Prostate gland (tissue), 2 donors: ENCODE measurements around the gene PRKG1. TPM values are rescaled to one million over a fixed set of nuclear protein-coding genes. Genes with fewer than 3 reads are reported as not detected.
A peak's percentile ranks its signal among the peaks of the same experiment; 100 is the strongest.

Experiments
- DNase-seq: peaks from one replicate; pipeline ENCODE4 v3.0.0-alpha.2; 2019; ENCODE audit warnings: low spot score
- H3K27ac ChIP-seq, 2 donors: fragments of 200-600 bp; sonication (generic); 2 replicates each; pipeline ENCODE4 v1.5.1; 2017 to 2019
- H3K27me3 ChIP-seq: fragments of 200-600 bp; sonication (generic); replicated peaks from 2 replicates; pipeline ENCODE4 v1.5.1; 2019; ENCODE audit not compliant: insufficient read depth
- H3K36me3 ChIP-seq, 2 donors: fragments of 200-600 bp; sonication (generic); 1 replicate in 1 of 2; 2 replicates in 1 of 2; pipeline versions ENCODE4 v1.5.1 to v1.8.1; 2017 to 2019
- H3K4me1 ChIP-seq: fragments of 200-600 bp; sonication (generic); replicated peaks from 2 replicates; pipeline ENCODE4 v1.5.1; 2019
- H3K4me3 ChIP-seq, 2 donors: fragments of 200-600 bp; sonication (generic); 2 replicates each; pipeline ENCODE4 v1.5.1; 2017 to 2019
- H3K9me3 ChIP-seq: fragments of 200-600 bp; sonication (generic); 2 replicates; pipeline ENCODE4 v1.5.1; 2017
- POLR2A ChIP-seq: fragments of 450-650 bp; IDR thresholded peaks from one replicate; pipeline ENCODE4 v1.6.1; 2016; ENCODE audit warnings: antibody characterized with exemption, mild to moderate bottlenecking
- POLR2AphosphoS5 ChIP-seq: sonication (generic); formaldehyde crosslinking; IDR thresholded peaks from one replicate; pipeline ENCODE4 v1.6.1; 2017; ENCODE audit warnings: antibody characterized with exemption
- WGBS: methylation state at CpG from one replicate; pipeline ENCODE4 v1.1.5; 2018; 5-methylcytosine and 5-hydroxymethylcytosine counted together
- intact Hi-C: fragments of 100-400 bp; cut with DNase I; formaldehyde crosslinking; loops from one replicate; pipeline ENCODE4 v1.14.2; 2022
- total RNA-seq, 2 donors: library from RNA; depleted of rRNA; stranded (reverse); fragments of >200 nt; gene quantifications; one replicate each; pipeline ENCODE4 v1.1.0, GENCODE V29; 2016
- TF ChIP-seq, protein P1 (sequence below), 4 experiments: fragments of 200-600 bp in 2 of 4; fragments of 450-650 bp in 2 of 4; sonication (generic) in 2 of 4; IDR thresholded peaks; 1 replicate in 3 of 4; 2 replicates in 1 of 4; pipeline ENCODE4 v1.5.1; 2016 to 2019; ENCODE audit warnings: antibody characterized with exemption in 4 of 4, mild to moderate bottlenecking in 2 of 4, moderate library complexity in 2 of 4

Gene PRKG1
- total RNA-seq, 2 donors from 2014 or later = 2.7 to 9.0 TPM

DNA sequence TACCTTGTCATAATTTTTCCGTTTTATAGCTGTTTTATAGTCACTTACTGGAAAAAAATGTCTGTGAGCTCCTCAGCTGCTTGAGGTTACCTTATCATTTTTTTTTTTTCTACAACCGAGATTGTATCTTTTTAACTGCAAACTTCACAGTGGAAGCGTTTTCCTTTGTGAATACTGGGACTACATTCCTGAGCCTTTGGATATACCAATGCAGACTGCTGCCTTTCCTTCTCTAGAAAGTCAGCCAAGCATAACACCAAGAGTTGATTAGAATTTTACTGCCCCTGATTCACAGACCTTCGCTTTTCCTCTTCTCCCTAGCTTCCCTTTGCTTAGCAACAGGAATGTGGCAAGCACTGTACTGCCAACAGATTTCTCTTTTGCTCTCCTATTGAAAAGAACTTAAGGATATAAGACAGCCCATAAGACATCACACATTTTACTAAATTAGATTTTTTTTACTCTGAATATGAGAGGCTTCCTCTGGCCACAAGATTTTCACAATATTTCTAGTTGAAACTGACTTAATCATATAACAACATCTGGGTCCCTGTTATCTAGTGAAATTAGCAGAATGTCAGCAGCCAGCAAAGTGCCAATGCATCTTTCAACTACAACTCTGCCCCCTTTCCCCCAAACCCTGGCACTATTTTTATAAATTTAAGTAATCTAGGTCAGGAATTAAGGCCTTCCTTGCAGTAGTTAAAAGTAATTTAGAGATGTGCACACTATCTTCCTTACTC, 170.6 kb downstream of the PRKG1 start:
- Histone ChIP-seq H3K27me3 (no peaks in the 10 kb centered on the region), H3K27ac (no peak overlapping the region), H3K4me3 (no peak overlapping the region), H3K9me3 (no peaks in the 10 kb centered on the region), H3K36me3 (no peaks in the 10 kb centered on the region), H3K4me1 (no peaks in the 10 kb centered on the region)
- intact Hi-C loops = no loop called here
- 6% methylated on average over 4 of the region's 4 CpGs for WGBS
- TF ChIP-seq, protein P1, sequence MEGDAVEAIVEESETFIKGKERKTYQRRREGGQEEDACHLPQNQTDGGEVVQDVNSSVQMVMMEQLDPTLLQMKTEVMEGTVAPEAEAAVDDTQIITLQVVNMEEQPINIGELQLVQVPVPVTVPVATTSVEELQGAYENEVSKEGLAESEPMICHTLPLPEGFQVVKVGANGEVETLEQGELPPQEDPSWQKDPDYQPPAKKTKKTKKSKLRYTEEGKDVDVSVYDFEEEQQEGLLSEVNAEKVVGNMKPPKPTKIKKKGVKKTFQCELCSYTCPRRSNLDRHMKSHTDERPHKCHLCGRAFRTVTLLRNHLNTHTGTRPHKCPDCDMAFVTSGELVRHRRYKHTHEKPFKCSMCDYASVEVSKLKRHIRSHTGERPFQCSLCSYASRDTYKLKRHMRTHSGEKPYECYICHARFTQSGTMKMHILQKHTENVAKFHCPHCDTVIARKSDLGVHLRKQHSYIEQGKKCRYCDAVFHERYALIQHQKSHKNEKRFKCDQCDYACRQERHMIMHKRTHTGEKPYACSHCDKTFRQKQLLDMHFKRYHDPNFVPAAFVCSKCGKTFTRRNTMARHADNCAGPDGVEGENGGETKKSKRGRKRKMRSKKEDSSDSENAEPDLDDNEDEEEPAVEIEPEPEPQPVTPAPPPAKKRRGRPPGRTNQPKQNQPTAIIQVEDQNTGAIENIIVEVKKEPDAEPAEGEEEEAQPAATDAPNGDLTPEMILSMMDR (IDR thresholded peaks at IDR 0.05) = no peak
- TF ChIP-seq POLR2AphosphoS5 = peak; percentile 41
- TF ChIP-seq POLR2A = no peak
- no peak for DNase-seq

DNA sequence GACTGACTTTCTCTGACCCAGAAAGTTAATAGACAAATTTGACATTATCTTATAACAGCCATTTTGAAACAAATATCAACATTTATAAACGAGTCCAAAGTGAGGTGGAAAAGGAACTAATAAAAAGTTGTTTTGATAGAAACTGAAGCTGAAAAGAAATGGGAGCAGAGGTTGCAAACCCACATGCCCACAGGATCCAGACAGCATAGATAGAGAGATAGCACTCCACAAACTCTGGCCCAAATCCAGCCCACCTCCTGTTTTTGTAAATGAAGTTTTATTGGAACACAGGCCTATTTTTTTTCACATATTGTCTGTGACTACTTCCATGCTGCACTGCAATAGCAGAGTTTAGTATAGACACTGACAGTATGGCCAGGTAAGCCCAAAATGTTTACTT, 171.9 kb downstream of the PRKG1 start:
- 3% methylated on average over 1 of the region's 1 CpG for WGBS
- TF ChIP-seq, protein P1 (IDR thresholded peaks at IDR 0.05) = no peak
- TF ChIP-seq POLR2AphosphoS5 (no peak), POLR2A (no peak)
- intact Hi-C loops = no loop called here
- Histone ChIP-seq H3K27me3 (no peaks in the 10 kb centered on the region), H3K27ac (no peak overlapping the region), H3K4me1 (no peaks in the 10 kb centered on the region), H3K36me3 (no peaks in the 10 kb centered on the region), H3K9me3 (no peaks in the 10 kb centered on the region), H3K4me3 (no peak overlapping the region)
- peak; percentile 6 for DNase-seq

DNA sequence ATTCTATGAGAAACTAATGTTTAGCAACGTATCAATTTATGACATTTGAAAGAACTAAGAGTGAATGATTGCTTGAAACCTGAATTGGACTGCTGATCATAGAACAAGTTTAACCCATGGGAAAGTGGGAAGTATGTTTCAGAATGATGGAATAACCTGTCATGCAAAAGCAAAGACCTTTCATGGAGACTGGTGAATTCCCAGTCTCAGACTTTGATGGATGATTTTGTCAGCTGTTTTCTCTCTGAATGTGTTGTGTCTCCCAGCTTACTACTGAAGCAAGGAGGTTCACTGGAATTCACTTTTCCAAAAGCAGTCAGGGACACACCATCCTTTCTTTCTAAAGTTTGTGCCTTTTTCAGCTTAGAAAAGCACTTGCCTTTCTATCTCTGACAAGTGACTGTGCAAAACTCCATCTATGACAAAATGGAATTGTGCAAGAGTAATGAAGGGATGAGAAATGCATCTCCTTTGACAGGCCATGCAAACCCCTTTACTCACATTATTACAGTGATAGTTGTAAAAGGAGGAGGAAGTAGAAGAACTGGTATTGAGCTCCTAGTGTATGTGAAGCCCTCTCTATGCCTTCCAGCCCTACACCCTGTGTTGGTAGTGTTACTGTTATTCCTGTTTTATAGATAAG, 176.1 kb downstream of the PRKG1 start:
- 86% methylated on average over 1 of the region's 1 CpG for WGBS
- H3K4me3 ChIP-seq = no peak overlapping the region
- H3K27me3 ChIP-seq = no peaks in the 10 kb centered on the region
- no peak overlapping the region for H3K27ac ChIP-seq
- H3K36me3 ChIP-seq = no peaks in the 10 kb centered on the region
- TF ChIP-seq POLR2AphosphoS5 (no peak), POLR2A (no peak)
- TF ChIP-seq, protein P1 (IDR thresholded peaks at IDR 0.05) = no peak
- intact Hi-C loops = no loop called here
- no peaks in the 10 kb centered on the region for H3K4me1 ChIP-seq
- DNase-seq = no peak
- H3K9me3 ChIP-seq = no peaks in the 10 kb centered on the region

GRCh38 chr10:51251110-51251509, 176.8 kb downstream of the PRKG1 start:
- no peaks in the 10 kb centered on the region for H3K27me3 ChIP-seq

More at GRCh38 chr10:51251110-51251509, 176.8 kb downstream of the PRKG1 start:
- intact Hi-C loops = no loop called here
- Histone ChIP-seq H3K4me3 (no peak overlapping the region), H3K9me3 (no peaks in the 10 kb centered on the region), H3K36me3 (no peaks in the 10 kb centered on the region), H3K4me1 (no peaks in the 10 kb centered on the region), H3K27ac (no peak overlapping the region)
- DNase-seq = no peak
- TF ChIP-seq POLR2A (no peak), POLR2AphosphoS5 (no peak)
- TF ChIP-seq, protein P1 (IDR thresholded peaks at IDR 0.05) = no peak
- WGBS = 28% methylated on average over 1 of the region's 1 CpG
